KG1 (cell line): Measurements from ENCODE around the gene RIN3.
A peak's percentile ranks its signal among the peaks of the same experiment; 100 is the strongest.

Experiments used
- DNase-seq: peaks from one replicate; lab custom pipeline; 2025; lab: John Stamatoyannopoulos, UW

The RIN3 gene

GRCh38 chr14:92646952-92647796 lies 133.6 kb downstream of the RIN3 start:
- no peak for DNase-seq

DNA sequence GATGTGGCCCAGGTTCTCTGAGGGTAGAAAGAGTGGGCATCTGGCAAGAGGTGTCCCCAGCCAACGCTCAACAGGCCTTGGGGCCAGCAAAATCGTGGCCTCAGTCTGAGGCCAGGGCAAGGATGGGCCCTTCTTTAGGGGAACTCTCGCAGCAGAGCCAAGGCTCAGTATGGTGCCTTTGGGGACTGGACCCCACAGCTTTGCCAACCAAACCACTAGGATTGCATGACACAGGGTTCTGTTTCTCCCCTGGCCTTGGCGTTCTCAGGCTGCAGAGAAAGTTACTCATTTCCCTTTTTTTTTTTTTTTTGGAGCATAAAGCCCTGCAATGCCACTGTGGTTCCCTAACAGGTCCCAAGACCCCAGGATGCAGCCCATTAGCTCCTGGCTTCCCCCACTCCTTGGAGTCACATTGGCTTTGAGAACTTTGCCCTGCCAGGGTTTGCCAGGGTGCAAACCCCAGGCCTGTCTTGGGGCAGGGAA lies 134.3 kb downstream of the RIN3 start:
- DNase-seq = no peak

- DNase-seq = no peak
Measured at GRCh38 chr14:92649066-92649465, 135.5 kb downstream of the RIN3 start.

GRCh38 chr14:92649934-92650545 lies 136.5 kb downstream of the RIN3 start:
- no peak for DNase-seq

DNA sequence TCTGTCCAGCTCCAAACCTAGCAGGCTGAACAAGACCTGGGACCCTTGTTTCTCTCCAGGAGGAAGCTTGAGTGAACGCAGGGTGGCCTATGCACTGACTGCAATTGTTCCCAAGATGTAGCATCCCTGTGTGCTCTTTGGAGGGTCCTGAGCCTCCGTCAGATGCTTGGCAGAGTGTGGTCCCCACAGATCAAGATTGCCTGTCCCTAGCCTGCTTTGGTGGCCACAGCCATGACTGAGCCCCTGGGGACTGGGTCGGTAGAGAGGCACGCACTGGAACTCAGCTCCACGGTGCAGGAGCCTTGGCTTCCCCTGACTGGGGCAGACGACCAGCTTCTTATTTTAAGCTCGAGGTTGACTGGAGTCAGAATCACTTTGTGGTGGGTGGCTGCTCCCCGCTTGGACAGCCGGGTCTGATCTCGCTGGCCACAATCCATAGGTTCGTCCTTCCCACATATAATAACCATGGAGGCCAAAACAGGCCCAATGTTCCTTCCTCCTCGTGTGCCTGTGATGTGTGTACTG lies 137.1 kb downstream of the RIN3 start:
- no peak for DNase-seq

DNA sequence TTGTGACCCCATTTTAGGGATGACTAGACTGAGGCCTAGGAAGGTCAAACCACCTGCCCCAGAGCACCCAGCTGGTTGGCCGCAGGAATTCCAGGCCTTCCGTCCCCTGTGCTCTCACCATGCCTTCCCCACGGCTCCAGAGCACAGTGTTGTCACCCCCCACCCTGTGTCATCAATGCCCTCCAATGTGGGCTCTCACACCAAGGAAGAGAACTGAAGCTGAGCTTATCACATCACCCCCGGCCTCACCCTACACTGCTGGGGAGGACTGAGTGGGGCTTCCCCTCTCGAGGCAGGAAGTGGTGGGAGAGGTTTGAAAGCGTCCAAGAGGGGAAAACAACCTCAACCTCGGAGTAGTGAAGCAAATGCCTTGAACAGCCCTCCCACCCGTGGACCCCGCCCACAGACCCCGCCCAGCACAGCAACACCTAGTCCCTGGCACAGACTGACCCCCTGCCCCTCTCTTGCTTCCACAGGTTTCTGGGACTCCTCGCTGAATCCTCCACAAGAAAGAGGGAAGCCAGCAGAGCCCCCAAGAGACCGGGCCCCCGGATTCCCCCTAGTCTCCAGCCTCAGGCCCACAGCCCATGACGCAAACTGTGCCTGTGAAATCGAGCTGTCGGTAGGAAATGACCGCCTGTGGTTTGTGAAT lies 137.7 kb downstream of the RIN3 start:
- peak; percentile 42 for DNase-seq

- no peak for DNase-seq
Measured at GRCh38 chr14:92651758-92652406, 138.3 kb downstream of the RIN3 start.

DNA sequence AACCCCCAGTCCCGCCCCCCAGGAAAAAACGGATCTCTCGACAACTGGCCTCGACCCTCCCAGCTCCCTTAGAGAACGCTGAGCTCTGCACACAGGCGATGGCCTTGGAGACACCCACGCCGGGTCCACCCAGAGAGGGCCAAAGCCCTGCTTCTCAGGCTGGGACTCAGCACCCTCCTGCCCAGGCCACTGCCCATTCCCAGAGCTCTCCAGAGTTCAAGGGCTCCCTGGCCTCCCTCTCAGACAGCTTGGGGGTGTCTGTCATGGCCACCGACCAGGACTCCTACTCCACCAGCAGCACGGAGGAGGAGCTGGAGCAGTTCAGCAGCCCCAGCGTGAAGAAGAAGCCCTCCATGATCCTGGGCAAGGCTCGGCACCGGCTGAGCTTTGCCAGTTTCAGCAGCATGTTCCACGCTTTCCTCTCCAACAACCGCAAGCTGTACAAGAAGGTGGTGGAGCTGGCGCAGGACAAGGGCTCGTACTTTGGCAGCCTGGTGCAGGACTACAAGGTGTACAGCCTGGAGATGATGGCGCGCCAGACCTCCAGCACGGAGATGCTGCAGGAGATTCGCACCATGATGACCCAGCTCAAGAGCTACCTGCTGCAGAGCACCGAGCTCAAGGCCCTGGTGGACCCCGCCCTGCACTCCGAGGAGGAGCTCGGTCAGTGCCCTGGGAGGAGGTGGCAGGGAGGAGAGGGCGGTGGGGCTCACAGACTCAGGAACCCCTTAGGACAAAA lies 139.0 kb downstream of the RIN3 start:
- no peak for DNase-seq

GRCh38 chr14:92653162-92653651 lies 139.6 kb downstream of the RIN3 start:
- no peak for DNase-seq

- DNase-seq = no peak
Measured at GRCh38 chr14:92654239-92654901, 140.8 kb downstream of the RIN3 start.

DNA sequence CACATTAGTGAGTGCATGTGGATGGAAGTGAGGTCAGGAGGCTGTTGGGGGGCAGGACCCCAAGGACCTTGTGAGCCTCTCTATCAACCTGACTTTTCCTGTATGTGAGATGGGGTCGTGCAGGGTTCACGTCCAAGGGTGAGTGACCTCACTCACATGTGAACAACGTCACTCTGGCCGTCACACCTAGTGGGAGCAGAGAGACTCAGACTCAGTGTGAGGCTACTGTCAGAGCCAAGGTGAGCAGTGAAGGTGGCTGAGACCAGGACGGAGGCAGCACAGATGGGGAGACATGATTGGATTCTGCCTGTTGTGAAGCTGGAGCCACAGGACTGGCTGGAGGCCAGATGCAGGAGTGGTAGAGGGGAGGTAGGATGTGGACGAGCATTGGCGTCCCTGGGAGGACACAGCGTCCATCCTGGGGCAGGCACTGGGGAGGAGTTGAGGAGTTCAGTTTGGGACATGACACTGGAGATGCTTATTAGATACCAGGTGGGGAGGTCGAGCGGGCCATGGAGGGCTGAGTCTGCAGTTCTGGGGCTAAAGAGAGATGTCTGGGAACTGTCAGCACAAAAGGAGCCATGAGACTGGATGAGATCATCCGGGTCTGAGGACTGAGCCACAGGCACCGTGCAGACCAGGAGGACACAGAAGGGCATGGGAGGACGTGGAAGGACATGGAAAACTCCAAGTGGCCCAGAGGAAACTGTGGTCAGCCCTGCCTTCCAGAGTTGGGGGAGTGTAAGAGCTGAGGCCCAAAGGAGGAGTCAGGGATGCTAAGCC lies 142.0 kb downstream of the RIN3 start:
- no peak for DNase-seq

- DNase-seq = no peak
Measured at GRCh38 chr14:92656306-92657081, 142.9 kb downstream of the RIN3 start.

GRCh38 chr14:92657457-92658142 lies 144.0 kb downstream of the RIN3 start:
- DNase-seq = no peak

DNA sequence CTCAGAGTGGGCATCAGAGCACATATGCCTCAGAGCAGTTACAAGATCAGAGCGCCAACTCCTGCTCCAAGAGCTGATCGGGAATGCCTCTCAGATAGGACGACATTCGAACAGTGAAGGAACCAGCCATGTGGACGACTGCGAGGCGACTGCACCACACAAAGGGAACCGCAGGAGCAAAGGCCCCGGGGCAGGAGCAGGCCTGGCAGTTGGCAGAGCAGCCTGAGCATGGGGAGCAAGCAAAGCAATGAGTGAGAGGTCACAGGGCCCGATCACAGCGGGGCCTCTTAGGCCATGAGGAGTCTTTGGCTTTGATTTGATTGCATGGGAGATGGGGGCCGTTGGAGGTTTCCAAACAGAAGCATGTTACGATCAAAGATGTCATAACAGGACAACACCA lies 144.6 kb downstream of the RIN3 start:
- no peak for DNase-seq

DNA sequence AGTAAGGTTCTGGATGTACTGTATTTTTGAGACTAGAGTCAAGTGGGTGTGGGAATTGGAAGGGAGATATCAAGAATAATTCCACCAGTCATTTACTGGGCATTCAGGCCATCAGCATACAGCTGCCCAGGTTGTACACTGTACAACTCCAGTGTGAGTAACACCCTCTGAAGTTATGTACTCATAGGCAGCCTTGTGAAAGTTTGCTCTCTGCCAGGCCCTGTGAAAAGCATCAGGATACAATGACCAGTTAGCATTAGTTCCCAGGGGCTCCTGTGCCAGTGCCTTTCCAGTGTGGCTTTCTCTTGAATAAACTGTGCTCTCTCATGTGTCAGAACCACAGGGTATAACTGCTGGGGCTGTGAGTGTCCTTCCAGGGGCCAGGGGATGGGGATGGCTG lies 145.1 kb downstream of the RIN3 start:
- no peak for DNase-seq

GRCh38 chr14:92659765-92660561 lies 146.4 kb downstream of the RIN3 start:
- DNase-seq = peak; percentile 71

DNA sequence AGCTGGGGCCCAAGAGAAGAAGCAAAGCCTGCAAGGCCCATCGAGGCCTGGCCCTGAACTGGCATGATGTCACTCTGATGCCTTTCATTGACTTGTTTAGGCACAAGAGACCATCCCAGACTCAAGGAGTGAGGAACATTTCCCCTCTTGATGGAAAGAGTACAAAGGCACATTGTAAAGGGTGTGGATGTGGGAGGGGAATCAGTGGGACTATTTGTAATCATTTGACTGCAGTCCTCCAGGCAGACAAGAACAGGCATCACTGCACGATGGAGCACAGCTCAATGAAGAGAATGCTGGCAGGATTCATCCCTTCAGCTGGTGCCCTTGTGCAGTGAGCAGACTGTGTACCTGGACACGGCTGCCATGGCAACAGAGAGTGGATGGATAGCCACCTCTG lies 147.0 kb downstream of the RIN3 start:
- no peak for DNase-seq

DNA sequence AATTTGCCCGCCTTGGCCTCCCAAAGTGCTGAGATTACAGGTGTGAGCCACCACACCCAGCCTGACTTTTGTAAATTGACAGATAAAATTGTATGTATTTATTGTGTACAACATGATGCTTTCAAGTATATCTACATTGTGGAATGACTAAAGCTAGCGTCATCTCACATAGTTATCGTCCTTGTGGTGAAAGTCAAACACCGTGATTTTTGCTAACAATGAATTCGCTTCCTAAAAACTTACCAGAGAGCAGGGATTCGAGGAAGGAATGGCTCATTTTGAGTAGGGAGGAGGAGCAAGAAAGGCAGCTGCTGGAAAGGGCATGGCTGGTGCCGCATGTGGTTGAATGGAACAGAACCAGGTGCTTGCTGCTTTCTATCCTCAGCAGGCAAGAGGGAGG lies 149.5 kb downstream of the RIN3 start:
- no peak for DNase-seq
